ENCODE data around the gene KDM5B. TPM values are rescaled to one million over a fixed set of nuclear protein-coding genes. Genes with fewer than 3 reads are reported as not detected.

Gene KDM5B
- total and polyA plus RNA-seq, 2 experiments from 2014 or later = 175 to 202 TPM

DNA sequence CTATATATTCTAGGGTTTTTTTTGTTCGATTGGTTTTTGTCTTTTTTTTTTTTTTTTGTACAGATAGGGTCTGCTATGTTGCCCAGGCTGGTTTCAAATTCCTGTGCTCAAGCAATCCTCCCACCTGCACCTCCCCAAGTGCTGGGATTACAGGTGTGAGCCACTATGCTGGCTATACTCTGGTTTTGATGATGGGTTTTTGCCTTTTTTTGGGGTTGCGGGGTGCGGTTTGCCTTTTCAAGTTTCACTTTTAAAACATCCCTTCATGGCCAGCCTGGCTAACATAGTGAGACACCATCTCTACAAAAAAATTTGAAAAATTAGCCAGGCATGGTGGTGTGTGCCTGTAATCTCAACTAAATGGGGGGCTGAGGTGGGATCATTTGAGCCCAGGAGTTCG is 10.0 kb downstream of the KDM5B start (continued):
- TF ChIP-seq ZNF462 (CRISPR knock-in tag; IDR thresholded peaks at IDR 0.05) = no peak

- Histone ChIP-seq H4K20me1 (replicated peaks; ENCODE audit: insufficient read depth) (peaks cover 96% of the 10 kb centered on the region), H3K27ac (ENCODE audit: low read depth) (no peak overlapping the region), H3K4me1 (ENCODE audit: insufficient read depth) (peaks cover 23% of the 10 kb centered on the region), H3K4me2 (no peak overlapping the region), H3K79me2 (replicated peaks; ENCODE audit: insufficient read depth) (peaks cover 100% of the 10 kb centered on the region), H3F3A (replicated peaks; ENCODE audit: low read depth) (peaks cover 7% of the 10 kb centered on the region; the same call in 1 of the 2 replicates), H2AFZ (no peak overlapping the region), H3K36me3 (ENCODE audit: insufficient read depth) (no peaks in the 10 kb centered on the region), H3K9me2 (ENCODE audit: insufficient read depth) (no peaks in the 10 kb centered on the region), H3K27me3 (ENCODE audit: insufficient read depth) (no peaks in the 10 kb centered on the region), H3K4me3 (no peak overlapping the region)
- peaks cover 12% of the 10 kb centered on the region for H3K27me3 Mint-ChIP-seq (ENCODE audit: insufficient read depth, low read depth, poor library complexity)
- no peak overlapping the region for H3K27ac Mint-ChIP-seq
- no peaks in the 10 kb centered on the region for H3K9me3 Mint-ChIP-seq
- ATAC-seq (no peak), DNase-seq (ENCODE audit: low spot score) (no peak)
- peaks cover 39% of the 10 kb centered on the region for H3K4me1 Mint-ChIP-seq
- peaks cover 19% of the 10 kb centered on the region for H3K36me3 Mint-ChIP-seq (ENCODE audit: low read depth)
- no peak overlapping the region for H3K4me3 Mint-ChIP-seq
- no peak for TF ChIP-seq EZH2 (IDR thresholded peaks at IDR 0.05; ENCODE audit: low read depth, unreplicated experiment)
- no peak for TF ChIP-seq EZH2phosphoT487 (IDR thresholded peaks at IDR 0.05; ENCODE audit: unreplicated experiment)
- TF ChIP-seq NANOG (IDR thresholded peaks at IDR 0.05; ENCODE audit: borderline replicate concordance) = no peak
- TF ChIP-seq REST (IDR thresholded peaks at IDR 0.05; ENCODE audit: unreplicated experiment) = no peak
- TF ChIP-seq, protein P1, sequence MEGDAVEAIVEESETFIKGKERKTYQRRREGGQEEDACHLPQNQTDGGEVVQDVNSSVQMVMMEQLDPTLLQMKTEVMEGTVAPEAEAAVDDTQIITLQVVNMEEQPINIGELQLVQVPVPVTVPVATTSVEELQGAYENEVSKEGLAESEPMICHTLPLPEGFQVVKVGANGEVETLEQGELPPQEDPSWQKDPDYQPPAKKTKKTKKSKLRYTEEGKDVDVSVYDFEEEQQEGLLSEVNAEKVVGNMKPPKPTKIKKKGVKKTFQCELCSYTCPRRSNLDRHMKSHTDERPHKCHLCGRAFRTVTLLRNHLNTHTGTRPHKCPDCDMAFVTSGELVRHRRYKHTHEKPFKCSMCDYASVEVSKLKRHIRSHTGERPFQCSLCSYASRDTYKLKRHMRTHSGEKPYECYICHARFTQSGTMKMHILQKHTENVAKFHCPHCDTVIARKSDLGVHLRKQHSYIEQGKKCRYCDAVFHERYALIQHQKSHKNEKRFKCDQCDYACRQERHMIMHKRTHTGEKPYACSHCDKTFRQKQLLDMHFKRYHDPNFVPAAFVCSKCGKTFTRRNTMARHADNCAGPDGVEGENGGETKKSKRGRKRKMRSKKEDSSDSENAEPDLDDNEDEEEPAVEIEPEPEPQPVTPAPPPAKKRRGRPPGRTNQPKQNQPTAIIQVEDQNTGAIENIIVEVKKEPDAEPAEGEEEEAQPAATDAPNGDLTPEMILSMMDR (conservative IDR thresholded peaks at IDR 0.05; ENCODE audit: low read depth in 2 of 2) = no peak
- TF ChIP-seq STAT1 (IDR thresholded peaks at IDR 0.05; ENCODE audit: unreplicated experiment) = no peak
- TF ChIP-seq ZNF114 (CRISPR knock-in tag; IDR thresholded peaks at IDR 0.05) = no peak
- TF ChIP-seq CREB1 (CRISPR knock-in tag; IDR thresholded peaks at IDR 0.05; ENCODE audit: low read depth) = no peak
These were observed 11.6 kb downstream of the KDM5B start for GRCh38 chr1:202796670-202797069.
